ENCODE results near the gene PCK2. TPM values are rescaled to one million over a fixed set of nuclear protein-coding genes. Genes with fewer than 3 reads are reported as not detected.
"Not testable (repeated sequence)": the region's sequence is repeated elsewhere in the genome, so short reads cannot be mapped to it uniquely, and the experiment has no call there.

Gene PCK2
- total and polyA plus RNA-seq, 4 experiments from 2014 or later = 11.0 to 21.4 (median 16.9) TPM

DNA sequence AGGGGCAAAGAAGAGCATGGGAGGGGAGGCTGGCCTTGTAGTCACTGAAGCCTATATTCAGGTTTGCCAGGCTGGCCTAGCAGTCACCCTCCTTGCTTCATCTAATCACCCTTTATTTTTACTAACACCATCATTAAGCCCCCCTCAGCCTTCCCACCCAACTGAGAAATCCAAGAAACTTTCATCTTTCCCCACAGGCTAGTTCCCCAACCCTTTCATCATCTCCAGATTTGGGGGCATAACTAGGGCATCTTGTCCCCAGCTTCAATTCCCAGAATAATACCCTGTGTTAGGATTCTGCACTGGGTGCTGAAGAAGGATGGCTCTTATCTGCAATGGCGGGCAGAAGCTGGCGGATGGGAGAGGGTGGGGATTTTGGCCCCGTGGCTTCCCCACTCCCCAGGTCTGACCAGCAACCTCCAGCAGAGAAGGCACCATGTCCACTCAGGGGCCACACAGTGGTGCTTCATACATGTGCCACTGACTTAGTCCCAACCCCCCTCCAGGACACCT is 6.9 kb downstream of the PCK2 start:
- no peak overlapping the region for H3K27ac ChIP-seq (ENCODE audit: low read depth, low read length)
- intact Hi-C loops (cut with micrococcal nuclease) = no loop called here
- CTCF ChIA-PET (ENCODE audit: partially characterized antibody) = interaction anchor here (1.2 to 11.5 kb wide), 3 partner anchors 7 to 42 kb away, joined by 5 to 412 read pairs (median 392); partner anchors contain the start of gene PCK2
- Mint-ChIP-seq H3K36me3 (peaks cover 37 to 46% of the 10 kb centered on the region in 2 donors), H3K4me3 (no peak overlapping the region), H3K27ac (peak overlapping the region in 1 of 7 donors; percentile 42), H3K4me1 (peaks cover 5 to 9% (median 7%) of the 10 kb centered on the region in 4 donors), H3K9me3 (no peaks in the 10 kb centered on the region), H3K27me3 (no peaks in the 10 kb centered on the region)
- H3K9me3 ChIP-seq (ENCODE audit: control insufficient read depth in 1 of 2, low read length in 2 of 2) = no peaks in the 10 kb centered on the region
- peaks cover 3% of the 10 kb centered on the region for H3K4me1 ChIP-seq (ENCODE audit: insufficient read depth, low read length)
- no peak for DNase-seq
- no peak overlapping the region for H3K4me3 ChIP-seq (ENCODE audit: low read length in 2 of 2)
- no peaks in the 10 kb centered on the region for H3K27me3 ChIP-seq (ENCODE audit: insufficient read depth, low read length)
- POLR2A ChIA-PET (ENCODE audit: partially characterized antibody) = interaction anchor here (1.8 kb wide), 1 partner anchor 13 kb away, joined by 6 read pairs; the partner anchor contains the start of gene DCAF11
- peaks cover 28% of the 10 kb centered on the region for H3K36me3 ChIP-seq (ENCODE audit: insufficient read depth, low read length)

DNA sequence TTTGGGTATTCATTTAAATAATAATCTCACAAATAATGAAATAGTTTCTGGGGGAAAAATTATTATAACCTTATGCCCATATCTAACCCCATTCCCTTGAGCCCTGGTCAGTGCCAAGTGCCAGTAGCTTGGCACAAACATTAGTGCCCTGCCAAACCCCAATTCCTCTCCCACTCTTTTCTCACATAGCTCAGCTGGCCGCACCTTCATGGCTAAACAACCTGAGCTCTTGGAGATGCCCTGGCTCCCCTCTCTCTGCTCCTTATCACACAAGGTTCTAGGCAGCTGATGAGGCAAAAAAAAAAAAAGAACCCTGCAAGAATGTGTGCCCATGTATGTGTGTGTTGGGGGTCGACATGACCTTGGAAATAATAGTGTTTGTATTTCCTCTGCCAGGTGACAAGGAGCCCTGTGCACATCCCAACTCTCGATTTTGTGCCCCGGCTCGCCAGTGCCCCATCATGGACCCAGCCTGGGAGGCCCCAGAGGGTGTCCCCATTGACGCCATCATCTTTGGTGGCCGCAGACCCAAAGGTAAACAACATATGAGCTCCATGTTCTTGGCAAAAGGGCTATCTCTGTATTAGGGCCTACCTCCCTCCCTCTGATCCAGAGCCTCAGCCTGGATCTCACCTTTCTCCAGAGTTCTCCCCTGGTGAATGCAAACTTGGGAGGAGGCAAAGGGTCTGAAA is 8.4 kb downstream of the PCK2 start:
- intact Hi-C loops (cut with micrococcal nuclease) = no loop called here
- DNase-seq = no peak
- ChIA-PET CTCF (ENCODE audit: partially characterized antibody) (interaction anchor here (10.4 to 11.5 kb wide), 2 partner anchors 9 to 43 kb away, joined by 392 to 412 read pairs; partner anchors contain the start of gene PCK2), POLR2A (ENCODE audit: partially characterized antibody) (interaction anchor here (0.7 to 1.3 kb wide), 2 partner anchors 12 to 51 kb away, joined by 3 read pairs; partner anchors contain the start of genes CARMIL3, DCAF11 and NRL)
- H3K4me1 ChIP-seq (ENCODE audit: insufficient read depth, low read length) = no peaks in the 10 kb centered on the region
- no peaks in the 10 kb centered on the region for H3K9me3 ChIP-seq (ENCODE audit: control insufficient read depth in 1 of 2, low read length in 2 of 2)
- Mint-ChIP-seq H3K4me1 (peaks cover 0 to 2% (median 0%) of the 10 kb centered on the region in 4 donors), H3K27me3 (no peaks in the 10 kb centered on the region), H3K36me3 (peaks cover 39 to 46% of the 10 kb centered on the region in 2 donors), H3K9me3 (no peaks in the 10 kb centered on the region), H3K4me3 (no peak overlapping the region), H3K27ac (peak overlapping the region in 2 of 7 donors; percentile 36 to 46)
- H3K27ac ChIP-seq (ENCODE audit: low read depth, low read length) = no peak overlapping the region
- no peaks in the 10 kb centered on the region for H3K27me3 ChIP-seq (ENCODE audit: insufficient read depth, low read length)
- H3K36me3 ChIP-seq (ENCODE audit: insufficient read depth, low read length) = peaks cover 23% of the 10 kb centered on the region
- no peak overlapping the region for H3K4me3 ChIP-seq (ENCODE audit: low read length in 2 of 2)

DNA sequence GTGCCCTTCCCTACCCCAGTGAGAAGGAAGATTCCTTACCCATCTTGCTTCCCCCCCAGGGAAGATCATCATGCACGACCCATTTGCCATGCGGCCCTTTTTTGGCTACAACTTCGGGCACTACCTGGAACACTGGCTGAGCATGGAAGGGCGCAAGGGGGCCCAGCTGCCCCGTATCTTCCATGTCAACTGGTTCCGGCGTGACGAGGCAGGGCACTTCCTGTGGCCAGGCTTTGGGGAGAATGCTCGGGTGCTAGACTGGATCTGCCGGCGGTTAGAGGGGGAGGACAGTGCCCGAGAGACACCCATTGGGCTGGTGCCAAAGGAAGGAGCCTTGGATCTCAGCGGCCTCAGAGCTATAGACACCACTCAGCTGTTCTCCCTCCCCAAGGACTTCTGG is 9.3 kb downstream of the PCK2 start:
- Mint-ChIP-seq H3K27ac (peak overlapping the region in 1 of 7 donors; percentile 12), H3K36me3 (peaks cover 36 to 46% of the 10 kb centered on the region in 2 donors), H3K4me3 (no peak overlapping the region), H3K9me3 (no peaks in the 10 kb centered on the region), H3K27me3 (no peaks in the 10 kb centered on the region), H3K4me1 (peaks cover under 1 to 6% (median 5%) of the 10 kb centered on the region in 4 donors)
- H3K4me3 ChIP-seq (ENCODE audit: low read length in 2 of 2) = no peak overlapping the region
- POLR2A ChIA-PET (ENCODE audit: partially characterized antibody) = interaction anchor here (1.0 to 8.4 kb wide), 4 partner anchors 10 to 52 kb away, joined by 3 to 137 read pairs (median 4); partner anchors contain the start of genes CARMIL3, DCAF11 and PCK2
- H3K36me3 ChIP-seq (ENCODE audit: insufficient read depth, low read length) = peaks cover 23% of the 10 kb centered on the region
- H3K4me1 ChIP-seq (ENCODE audit: insufficient read depth, low read length) = peaks cover 3% of the 10 kb centered on the region
- DNase-seq = no peak
- no peaks in the 10 kb centered on the region for H3K9me3 ChIP-seq (ENCODE audit: control insufficient read depth in 1 of 2, low read length in 2 of 2)
- no peaks in the 10 kb centered on the region for H3K27me3 ChIP-seq (ENCODE audit: insufficient read depth, low read length)
- CTCF ChIA-PET (ENCODE audit: partially characterized antibody) = interaction anchor here (0.9 to 11.5 kb wide), 4 partner anchors 10 to 44 kb away, joined by 3 to 412 read pairs (median 198); partner anchors contain the start of gene PCK2
- intact Hi-C loops (cut with micrococcal nuclease) = no loop called here
- no peak overlapping the region for H3K27ac ChIP-seq (ENCODE audit: low read depth, low read length)

DNA sequence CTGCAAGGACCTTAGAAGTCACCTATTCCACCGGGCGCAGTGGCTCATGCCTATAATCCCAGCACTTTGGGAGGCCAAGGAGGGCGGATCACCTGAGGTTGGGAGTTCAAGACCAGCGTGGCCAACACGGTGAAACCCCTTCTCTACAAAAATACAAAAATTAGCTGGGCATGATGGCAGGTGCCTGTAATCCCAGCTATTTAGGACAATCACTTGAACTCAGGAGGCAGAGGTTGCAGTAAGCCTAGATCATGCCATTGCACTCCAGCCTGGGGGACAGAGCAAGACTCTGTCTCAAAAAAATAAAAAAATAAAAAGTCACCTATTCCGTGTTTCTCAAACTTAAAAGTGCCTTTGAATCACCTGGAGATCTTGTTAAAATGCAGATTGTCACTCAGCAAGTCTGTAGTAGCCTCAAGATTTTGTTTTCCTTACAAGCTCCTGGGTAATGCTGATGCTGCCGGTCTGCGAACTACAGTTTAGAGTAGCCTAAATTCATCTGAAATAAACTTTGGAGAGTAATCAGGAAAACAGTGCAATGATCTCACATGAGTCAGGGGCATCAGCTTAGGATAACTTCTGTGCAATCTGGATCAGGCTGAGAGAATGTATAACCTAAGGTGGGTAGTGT is 11.6 kb downstream of the PCK2 start:
- ChIA-PET POLR2A (ENCODE audit: partially characterized antibody) (interaction anchor here (0.7 to 8.4 kb wide), 5 partner anchors 8 to 55 kb away, joined by 3 to 137 read pairs (median 7); partner anchors contain the start of genes DCAF11, IRF9, NRL and PCK2), CTCF (ENCODE audit: partially characterized antibody) (interaction anchor here (0.6 to 11.5 kb wide), 4 partner anchors 12 to 64 kb away, joined by 3 to 412 read pairs (median 198); partner anchors contain the start of gene PCK2)
- H3K4me3 ChIP-seq (ENCODE audit: low read length in 2 of 2); H3K27me3 Mint-ChIP-seq; H3K27me3 ChIP-seq (ENCODE audit: insufficient read depth, low read length); intact Hi-C loops (cut with micrococcal nuclease); H3K27ac ChIP-seq (ENCODE audit: low read depth, low read length); H3K9me3 Mint-ChIP-seq; H3K4me3 Mint-ChIP-seq; DNase-seq; H3K9me3 ChIP-seq (ENCODE audit: control insufficient read depth in 1 of 2, low read length in 2 of 2): not testable (repeated sequence)
- Mint-ChIP-seq H3K36me3 (peaks cover 23 to 32% of the 10 kb centered on the region in 2 donors), H3K27ac (peak overlapping the region in 3 of 7 donors; percentile 16 to 38 (median 34)), H3K4me1 (peaks cover 6 to 14% (median 12%) of the 10 kb centered on the region in 4 donors)
- H3K36me3 ChIP-seq (ENCODE audit: insufficient read depth, low read length) = peaks cover 11% of the 10 kb centered on the region
- H3K4me1 ChIP-seq (ENCODE audit: insufficient read depth, low read length) = peaks cover 14% of the 10 kb centered on the region

DNA sequence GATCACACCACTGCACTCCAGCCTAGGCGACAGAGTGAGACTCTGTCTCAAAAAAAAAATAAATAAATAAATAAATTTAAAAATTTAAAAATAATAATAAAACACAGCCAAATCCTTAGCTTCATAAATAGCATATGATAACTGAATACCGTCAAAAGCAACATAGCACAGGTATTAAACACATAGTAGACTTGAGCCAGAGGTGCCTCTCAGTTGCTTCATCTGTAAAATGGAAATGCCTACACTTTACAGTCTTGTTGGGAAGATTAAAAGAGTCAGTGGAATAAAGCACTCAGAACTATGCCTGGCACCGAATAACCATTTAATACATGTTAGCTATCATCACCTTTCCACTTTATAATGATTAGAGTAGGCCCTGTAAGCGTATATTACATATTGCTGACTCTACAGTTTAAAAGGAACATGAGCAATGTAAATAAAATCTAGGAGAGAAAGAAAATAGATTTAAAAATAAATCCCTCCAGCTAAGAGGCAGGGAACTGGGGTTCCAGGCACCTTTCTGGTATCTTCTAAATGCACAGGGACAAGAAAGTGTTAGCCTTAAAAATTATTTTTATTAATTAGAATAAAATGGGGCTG is 12.7 kb downstream of the PCK2 start:
- H3K36me3 Mint-ChIP-seq = peaks cover 20 to 29% of the 10 kb centered on the region in 2 donors
- H3K27ac ChIP-seq (ENCODE audit: low read depth, low read length) = no peak overlapping the region
- peaks cover 14% of the 10 kb centered on the region for H3K4me1 ChIP-seq (ENCODE audit: insufficient read depth, low read length)
- no peaks in the 10 kb centered on the region for H3K27me3 ChIP-seq (ENCODE audit: insufficient read depth, low read length)
- H3K9me3 ChIP-seq (ENCODE audit: control insufficient read depth in 1 of 2, low read length in 2 of 2) = no peaks in the 10 kb centered on the region
- no peaks in the 10 kb centered on the region for H3K9me3 Mint-ChIP-seq
- no peak overlapping the region for H3K27ac Mint-ChIP-seq
- ChIA-PET CTCF (ENCODE audit: partially characterized antibody) (interaction anchor here (0.6 to 11.5 kb wide), 11 partner anchors 13 to 191 kb away, joined by 3 to 412 read pairs (median 4); partner anchors contain the start of genes CARMIL3, IRF9, PCK2 and PSME1), POLR2A (ENCODE audit: partially characterized antibody) (interaction anchor here (2.5 to 8.4 kb wide), 6 partner anchors 14 to 49 kb away, joined by 10 to 137 read pairs (median 37); partner anchors contain the start of genes EMC9, PCK2, PSME1 and PSME2)
- H3K4me3 Mint-ChIP-seq = no peak overlapping the region
- peaks cover 11% of the 10 kb centered on the region for H3K36me3 ChIP-seq (ENCODE audit: insufficient read depth, low read length)
- no peak for DNase-seq
- intact Hi-C loops (cut with micrococcal nuclease) = no loop called here
- H3K4me3 ChIP-seq (ENCODE audit: low read length in 2 of 2) = no peak overlapping the region
- no peaks in the 10 kb centered on the region for H3K27me3 Mint-ChIP-seq
- H3K4me1 Mint-ChIP-seq = peaks cover 6 to 14% (median 12%) of the 10 kb centered on the region in 4 donors

DNA sequence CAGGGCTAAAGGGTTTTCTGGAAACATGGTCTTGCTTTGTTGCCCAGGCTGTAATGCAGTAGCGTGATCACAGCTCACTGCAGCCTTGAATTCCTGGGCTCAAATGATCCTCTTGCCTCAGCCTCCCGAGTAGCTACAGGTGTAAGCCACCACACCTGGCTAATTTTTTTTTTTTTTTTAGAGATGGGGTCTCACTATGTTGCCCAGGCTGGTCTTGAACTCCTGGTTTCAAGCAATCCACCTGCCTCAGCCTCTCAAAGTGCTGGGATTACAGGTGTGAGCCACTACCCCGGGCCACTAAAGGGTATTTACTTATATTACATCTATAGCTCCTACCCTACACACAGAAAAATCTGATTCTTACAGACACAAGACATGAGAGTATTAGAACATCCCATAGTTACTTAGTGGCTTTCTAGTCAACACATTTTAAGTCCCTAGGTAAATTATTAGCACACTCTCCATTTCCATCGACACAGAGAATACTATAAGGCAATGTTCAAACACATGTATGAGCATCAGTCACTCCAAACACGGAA is 14.3 kb downstream of the PCK2 start:
- H3K36me3 ChIP-seq (ENCODE audit: insufficient read depth, low read length) = peaks cover 3% of the 10 kb centered on the region
- CTCF ChIA-PET (ENCODE audit: partially characterized antibody) = interaction anchor here (0.9 to 11.5 kb wide), 41 partner anchors 8 to 225 kb away, joined by 3 to 412 read pairs (median 6); partner anchors contain the start of genes CARMIL3, CIDEB, DHRS4L2 and EMC9
- peaks cover 18% of the 10 kb centered on the region for H3K4me1 ChIP-seq (ENCODE audit: insufficient read depth, low read length)
- POLR2A ChIA-PET (ENCODE audit: partially characterized antibody) = interaction anchor here (0.6 to 8.4 kb wide), 18 partner anchors 15 to 163 kb away, joined by 3 to 137 read pairs (median 8); partner anchors contain the start of genes CARMIL3, CHMP4A, EMC9 and IPO4
- intact Hi-C loops (cut with micrococcal nuclease) = loop anchor here (1.0 kb wide), 5 partner anchors 18 to 94 kb away; partner anchors contain the start of gene IRF9
- Mint-ChIP-seq H3K36me3 (peaks cover 11 to 16% of the 10 kb centered on the region in 2 donors), H3K9me3 (no peaks in the 10 kb centered on the region), H3K4me3 (peak overlapping the region in 4 of 8 donors; percentile 30 to 64 (median 44)), H3K4me1 (peaks cover 6 to 15% (median 12%) of the 10 kb centered on the region in 4 donors), H3K27ac (peak overlapping the region; percentile 82 to 96 (median 95)), H3K27me3 (no peaks in the 10 kb centered on the region)
- H3K27me3 ChIP-seq (ENCODE audit: insufficient read depth, low read length) = no peaks in the 10 kb centered on the region
- no peak overlapping the region for H3K4me3 ChIP-seq (ENCODE audit: low read length in 2 of 2)
- no peaks in the 10 kb centered on the region for H3K9me3 ChIP-seq (ENCODE audit: control insufficient read depth in 1 of 2, low read length in 2 of 2)
- peak overlapping the region; percentile 45 for H3K27ac ChIP-seq (ENCODE audit: low read depth, low read length)
- DNase-seq = no peak

All from CD4-positive, alpha-beta memory T cell (primary cell).